Fibroblast of peridontal ligament (primary cell): ENCODE data around the gene BRD1.
"Not testable (repeated sequence)": the region's sequence is repeated elsewhere in the genome, so short reads cannot be mapped to it uniquely, and the experiment has no call there.

ENCODE experiments used
- DNase-seq: peaks from one replicate; pipeline ENCODE4 v3.0.0-alpha.2; 2010; ENCODE audit errors: extremely low read depth

Gene BRD1

DNA sequence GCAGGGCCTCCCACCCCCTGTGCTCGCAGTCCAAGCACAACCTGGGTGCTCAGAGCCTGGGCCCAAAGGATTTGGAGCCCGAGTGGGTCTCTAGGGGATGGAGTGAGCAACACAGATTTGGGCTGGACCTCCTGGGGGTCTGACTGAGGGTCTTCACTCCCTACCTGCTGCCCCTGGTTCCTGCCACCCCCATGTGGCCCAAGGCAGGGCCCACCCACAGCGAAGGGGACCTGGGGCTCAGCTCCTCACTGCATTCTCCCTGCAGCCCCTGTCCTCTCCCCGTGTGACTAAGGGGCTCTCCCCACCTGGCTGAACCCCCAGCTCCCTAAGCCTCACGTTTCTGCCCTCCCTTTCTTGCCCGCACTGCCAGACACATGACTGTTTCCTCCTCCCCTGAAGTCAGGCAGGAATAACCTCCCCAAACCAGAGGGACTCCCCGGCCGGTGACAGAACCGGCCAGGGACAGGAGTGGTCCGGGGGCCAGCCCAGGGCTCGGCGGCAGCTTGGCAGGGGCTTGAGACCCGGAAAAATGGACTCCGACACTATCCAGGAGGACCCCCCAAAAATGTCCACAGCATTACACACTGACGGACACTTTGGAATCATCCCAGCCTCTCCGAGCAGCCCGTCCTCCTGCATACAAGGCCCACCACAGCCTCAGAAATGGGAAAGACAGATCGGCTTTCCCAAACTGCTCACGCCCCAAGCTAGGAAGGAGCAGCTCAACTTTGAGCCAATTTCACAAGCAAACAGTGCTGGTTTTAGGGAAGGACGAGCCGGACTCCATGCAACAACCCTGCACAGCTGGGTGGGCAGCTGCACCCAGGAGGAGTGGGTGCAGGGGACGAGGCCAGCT lies 57.8 kb downstream of the BRD1 start:
- DNase-seq = no peak

DNA sequence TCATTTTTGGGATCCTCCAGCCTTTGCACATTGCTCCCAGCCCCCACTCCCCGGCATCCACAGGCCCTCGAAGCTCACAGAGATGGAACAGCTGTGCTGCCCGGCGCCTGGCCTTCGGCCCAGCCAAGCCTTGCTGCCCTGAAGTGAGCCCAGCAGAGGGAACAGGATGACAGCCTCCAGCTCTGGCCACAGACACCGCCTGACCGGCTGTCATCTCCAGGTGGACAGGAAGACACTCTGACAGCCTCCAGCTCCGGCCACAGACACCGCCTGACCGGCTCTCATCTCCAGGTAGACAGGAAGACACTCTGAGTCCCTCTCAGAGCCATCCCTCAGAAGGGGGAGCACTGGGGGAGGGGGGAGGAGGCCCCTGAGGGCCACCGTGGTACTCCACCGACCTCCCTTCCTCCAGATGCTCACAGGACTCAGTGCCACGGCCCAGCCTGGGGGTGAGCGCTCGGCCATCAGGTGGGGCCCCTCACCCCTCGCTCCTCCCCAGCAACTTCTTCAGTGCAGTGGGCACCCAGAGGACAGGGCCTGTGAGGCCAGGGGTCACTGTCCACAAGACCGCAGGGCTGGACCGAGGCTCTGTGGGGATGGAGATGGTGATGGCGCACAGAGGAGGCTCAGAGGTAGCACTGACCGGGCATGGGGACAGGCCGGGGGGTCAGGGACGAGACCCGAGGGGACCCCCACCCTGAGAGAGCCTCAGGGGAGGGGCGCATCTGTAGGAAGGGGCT lies 58.6 kb downstream of the BRD1 start:
- DNase-seq = no peak

DNA sequence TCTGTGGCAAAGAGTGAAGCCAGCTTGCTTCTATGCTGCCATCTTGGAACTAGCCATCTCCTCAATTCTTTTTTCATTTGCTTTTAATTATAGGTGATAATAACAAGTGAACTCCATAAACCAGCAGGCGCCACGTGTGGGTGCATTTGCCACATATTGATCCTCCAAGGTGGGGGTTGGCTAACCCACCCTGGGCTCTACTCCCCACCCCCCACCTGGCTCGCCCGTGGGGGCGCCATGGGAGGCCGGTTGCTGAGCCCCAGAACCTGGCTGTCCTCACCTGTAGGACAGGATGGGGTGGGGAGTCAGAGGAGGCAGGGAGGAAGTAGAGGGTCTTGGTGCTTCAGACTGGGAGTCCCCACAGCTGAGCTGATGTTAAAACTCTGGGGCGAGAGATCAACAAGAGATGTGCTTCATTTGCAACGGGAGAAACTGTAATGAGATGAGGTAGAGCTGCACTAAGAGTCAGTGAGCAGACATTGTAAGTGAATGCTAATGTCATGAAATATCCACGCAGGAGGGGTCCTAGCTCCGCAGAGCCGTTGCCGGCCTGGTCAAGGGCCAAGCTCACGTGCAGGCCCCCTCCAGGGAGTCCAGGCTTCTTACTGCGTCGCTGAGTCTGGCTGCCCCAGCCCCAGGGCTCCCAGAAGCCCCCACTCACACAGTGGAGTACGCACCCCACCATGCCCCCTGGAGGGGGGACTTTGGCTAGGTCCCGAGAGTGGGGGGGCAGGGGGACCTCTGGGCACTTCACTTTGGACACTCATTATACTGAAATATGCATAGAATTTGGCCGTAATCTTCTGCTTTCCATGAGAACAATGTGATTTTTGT lies 59.4 kb downstream of the BRD1 start:
- DNase-seq = no peak

DNA sequence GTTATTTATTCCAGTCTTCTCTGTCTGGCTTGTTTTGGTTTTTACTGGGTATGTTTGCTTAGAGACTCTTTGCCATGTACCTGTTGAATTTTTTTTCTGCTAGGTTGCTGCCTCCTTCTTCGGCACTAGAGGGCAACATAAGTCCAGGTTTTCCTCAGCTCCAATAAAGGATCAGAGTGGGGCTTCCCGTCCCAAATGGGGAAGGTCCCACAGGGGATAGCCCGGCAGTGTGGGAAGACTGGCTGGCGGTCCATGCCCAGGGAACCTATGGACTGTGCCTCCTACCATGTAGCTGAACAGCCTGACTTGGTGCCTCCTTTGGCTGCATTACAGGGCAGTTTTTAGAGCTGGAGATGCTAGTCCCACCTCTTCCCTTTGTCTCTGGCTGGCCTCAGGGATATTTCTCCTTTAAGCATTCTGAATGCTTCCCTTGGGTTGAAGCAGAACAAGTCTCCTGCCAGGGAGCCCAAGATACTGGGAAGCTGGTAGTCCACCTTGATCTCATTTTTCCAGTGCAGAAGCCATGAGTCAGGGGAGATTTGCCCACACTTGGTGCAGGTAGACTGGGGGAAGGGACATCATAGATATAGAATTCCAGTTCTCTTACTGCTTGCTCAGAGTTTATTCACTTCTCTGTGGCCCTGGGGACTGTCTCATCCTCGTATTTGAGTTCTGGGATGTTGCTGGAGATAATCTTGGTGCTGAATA lies 60.2 kb downstream of the BRD1 start:
- peak; percentile 56 for DNase-seq

DNA sequence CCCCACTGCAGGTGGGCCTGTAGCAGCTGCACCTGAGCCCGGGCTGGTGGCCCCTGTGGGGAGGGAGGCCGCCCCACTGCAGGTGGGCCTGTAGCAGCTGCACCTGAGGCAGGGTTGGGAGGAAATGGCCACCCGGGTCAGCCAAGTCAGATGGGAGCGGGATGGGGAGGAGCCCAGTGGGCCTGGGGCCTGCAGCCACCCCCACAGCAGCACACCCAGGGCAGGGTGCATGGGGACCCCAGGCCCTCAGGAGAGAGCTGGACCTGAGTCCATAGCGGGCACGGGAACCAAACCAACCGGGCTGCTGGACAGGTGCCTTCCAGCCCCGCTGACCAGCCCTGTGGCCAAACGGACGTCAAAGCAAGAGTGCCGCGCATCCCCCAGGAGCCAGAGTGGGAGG lies 61.7 kb downstream of the BRD1 start:
- no peak for DNase-seq

DNA sequence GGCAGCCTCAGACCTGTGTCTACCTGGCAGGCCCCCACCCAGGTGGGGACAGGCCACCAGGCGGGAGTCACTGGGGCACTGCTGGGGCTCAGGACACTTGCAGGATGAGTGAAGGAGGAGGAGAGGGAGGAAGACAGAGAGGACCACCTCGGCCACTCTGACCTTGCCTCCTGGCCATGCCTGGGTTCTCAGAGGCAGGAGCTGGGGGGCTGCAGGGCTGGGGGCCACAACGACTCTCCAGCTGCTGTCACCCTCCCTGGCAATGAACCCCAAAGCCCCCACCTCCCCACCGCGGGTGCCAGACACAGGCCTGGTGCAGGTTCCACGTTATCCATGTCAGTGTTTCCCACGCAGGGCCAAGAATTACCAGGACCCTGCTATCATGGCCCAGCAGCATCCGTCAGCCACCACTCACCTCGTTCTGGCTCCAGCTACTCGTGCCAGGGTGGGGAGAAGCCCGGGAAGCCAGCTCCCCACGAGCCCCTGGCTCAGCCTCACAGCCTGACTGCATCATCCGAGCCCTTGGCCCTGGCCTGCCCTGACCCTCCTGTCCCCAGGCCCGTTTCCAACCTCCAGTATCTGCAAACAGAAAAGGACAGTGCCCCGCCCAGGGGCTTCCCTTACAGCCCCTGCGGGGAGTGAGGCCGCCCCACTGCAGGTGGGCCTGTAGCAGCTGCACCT lies 62.4 kb downstream of the BRD1 start:
- DNase-seq = no peak

DNA sequence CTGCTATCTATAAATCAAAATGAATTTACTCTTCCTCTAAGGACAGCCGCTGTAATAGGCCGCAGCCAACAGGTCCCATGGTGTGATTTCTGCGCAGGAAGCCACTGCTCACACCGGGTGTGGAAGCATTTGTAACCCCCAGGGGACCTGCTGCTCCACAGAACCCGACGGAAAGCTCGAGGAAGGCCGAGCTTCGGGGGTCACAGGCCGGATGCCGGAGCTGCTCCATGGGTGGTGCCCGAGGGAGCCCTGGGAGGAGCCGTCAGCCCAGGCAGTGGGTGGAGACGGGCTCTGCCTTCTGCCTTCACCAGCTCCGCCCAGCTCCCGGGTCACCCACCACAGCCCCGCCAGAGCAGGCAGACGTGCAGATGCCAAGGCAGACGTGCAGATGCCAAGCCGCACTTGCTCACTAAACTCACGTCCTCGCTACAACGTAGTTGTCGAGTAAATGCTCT lies 63.5 kb downstream of the BRD1 start:
- no peak for DNase-seq

DNA sequence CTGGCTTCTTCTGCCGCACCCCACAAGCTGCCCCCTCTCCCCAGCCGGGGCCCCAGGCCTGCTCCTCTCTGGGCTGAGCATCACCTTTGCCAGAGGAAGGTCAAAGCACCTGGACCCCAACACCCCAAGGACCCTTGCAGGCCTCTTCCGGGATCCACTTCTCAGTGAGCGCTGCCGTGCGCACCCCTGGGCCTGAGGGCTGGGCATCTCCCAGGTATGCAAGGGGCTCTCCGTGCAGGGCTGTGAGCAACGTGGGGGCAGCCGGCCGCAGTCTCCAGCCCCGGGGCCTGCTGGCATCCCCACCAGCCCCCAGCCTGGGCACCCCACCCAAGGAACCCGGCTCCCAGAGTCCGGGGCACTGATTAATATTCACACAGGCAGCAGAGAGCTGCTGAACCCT lies 64.0 kb downstream of the BRD1 start:
- DNase-seq = no peak

DNA sequence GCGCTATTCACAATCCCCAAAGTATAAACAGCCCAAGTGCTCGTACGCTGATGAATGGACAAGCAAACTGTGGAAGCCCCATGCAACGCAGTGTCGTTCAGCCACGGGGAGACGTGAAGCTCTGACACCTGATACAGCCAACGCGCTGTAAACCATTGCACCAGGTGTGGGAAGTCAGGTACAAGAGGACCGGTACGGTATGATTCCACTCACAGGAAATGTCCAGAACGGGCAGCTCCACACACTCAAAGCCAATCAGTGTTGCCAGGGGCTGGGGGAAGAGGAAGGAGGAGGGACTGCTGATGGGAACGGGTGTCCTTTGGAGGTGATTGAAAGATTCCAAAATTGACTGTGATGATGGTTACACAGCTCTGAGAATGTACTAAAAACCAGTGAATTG lies 64.5 kb downstream of the BRD1 start:
- no peak for DNase-seq

DNA sequence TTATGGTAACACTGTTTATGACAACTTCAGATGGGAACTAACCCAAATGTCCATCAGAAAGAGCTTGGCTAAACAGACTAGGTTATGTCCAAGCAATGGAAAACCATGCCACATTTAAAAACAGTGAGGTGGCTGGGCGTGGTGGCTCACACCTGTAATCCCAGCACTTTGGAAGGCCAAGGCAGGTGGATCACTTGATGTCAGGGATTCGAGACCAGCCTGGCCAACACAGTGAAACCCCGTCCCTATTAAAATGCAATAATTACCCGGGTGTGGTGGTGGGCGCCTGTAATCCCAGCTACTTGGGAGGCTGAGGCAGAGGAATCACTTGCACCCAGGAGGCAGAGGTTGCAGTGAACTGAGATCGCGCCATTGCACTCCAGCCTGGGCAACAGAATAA lies 65.1 kb downstream of the BRD1 start:
- not testable (repeated sequence) for DNase-seq

DNA sequence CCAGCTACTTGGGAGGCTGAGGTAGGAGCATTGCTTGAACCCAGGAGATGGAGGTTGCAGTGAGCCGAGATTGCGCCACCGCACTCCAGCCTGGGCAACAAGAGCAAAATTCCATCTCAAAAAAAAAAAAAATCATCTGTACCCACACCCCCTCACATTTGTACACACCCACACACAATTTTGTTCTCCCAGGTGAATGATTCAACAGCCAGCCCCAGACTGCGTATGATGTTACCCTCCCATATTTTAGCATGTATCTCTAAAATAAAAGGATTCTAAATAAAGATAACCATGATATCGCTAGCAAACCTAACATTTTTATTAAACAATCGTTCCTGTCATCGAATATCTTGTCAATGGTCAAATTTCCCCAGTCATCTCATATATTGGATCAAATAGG lies 65.8 kb downstream of the BRD1 start:
- no peak for DNase-seq

DNA sequence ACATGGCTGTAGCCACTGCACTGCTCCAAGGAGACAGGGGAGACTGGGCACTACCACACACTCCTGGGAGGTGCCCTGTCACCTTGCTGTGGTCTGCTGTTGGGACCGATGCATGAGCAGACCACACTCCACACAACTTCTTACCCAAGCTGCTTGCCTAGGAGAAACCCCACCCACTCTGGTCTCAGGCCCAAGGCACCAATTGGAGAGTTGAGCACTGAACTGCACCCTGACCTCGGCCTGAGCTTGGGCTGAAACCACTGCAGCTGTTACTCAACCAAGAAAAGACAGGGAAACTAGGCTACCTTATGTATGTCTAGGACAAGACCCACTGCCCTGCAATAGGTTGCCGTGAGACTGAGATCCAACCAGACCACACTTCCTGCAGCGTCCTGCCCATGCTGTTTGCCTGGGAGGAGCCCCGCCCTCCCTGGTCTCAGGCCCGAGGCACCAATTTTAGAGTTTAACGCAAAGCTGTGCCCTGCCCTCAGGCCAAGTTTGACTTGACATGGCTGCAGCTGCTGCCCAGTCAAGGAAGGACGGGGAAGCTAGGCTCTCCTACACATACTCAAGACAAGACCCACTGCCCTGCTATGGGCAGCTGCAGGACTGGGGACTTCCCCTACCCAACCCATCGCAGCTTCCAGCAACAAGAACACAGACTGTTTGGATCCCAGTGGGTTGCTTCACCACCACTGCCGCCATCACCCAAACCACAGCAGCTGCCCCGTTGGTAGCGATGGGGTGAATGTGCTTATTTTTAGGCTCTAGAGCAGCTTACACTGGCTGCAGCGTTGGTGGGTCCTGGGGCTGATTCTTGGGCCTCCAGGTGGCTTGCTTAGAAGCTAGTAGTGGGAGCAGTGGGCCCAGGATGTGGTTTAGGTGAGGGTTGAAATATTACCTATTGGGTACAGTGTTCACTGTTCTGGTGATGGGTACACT lies 66.8 kb downstream of the BRD1 start:
- DNase-seq = no peak

DNA sequence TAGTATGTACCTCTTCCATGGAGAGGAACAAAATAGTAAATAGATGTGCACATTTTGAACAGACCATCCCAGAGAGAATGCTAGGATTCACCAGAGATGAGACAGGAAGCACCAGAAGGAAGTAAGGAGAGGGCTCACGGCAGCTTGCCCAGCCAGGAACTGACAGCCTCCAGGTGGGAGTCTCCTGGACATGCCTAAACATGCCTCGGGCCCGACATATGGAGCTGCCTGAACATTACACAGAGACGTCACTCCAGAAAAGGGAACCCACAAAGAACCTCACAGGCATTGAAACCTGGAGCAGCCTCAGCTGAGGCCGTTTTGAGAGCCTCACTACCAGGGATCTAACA lies 67.4 kb downstream of the BRD1 start:
- DNase-seq = no peak

DNA sequence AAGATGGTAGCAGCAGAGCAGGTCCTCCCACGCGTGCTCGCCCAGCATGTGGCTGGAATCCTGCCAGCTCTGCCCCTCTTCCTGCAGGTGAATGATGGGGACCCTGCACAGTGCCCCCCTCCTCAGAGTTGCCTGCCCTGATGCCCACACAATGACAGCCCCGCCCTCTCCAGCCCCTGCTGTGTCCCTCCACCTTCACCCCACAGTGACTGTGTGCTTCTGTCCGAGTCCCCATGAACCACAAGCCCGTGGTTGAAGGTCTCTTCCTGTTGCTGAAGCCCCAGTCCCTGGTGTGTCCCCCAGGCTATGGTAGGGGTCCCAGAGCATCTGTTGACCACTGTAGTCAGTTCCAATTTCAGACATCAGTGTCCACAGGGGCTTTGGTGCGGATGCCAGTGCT lies 71.0 kb downstream of the BRD1 start:
- DNase-seq = no peak

DNA sequence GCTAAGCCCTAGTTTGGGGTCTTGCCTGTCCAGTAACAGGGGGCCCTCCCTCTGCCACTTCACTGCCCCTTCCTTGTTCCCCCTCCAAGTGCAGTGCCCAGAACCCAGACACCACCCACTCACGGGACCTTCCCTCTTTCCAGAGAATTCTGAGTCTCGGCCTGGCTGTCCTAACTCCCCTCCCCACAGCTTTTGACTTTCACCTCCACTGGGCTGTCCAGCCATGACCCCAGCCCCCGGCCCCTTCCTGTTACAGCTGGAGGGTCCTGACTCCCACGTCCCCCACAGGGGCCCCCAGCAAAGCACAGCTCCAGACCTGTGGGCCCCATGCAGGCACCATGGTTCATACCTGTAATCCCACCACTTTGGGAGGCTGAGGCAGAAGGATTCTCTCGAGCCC lies 71.5 kb downstream of the BRD1 start:
- no peak for DNase-seq

DNA sequence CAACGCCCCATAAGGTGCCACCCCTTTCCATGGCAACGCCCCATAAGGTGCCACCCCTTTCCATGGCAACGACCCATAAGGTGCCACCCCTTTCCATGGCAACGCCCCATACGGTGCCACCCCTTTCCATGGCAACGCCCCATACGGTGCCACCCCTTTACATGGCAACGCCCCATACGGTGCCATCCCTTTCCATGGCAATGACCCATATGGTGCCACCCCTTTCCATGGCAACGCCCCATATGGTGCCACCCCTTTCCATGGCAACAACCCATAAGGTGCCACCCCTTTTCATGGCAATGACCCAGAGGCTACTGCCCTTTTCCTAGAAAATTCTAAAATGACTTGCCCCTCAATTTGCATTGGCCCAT lies 72.1 kb downstream of the BRD1 start:
- DNase-seq = no peak

DNA sequence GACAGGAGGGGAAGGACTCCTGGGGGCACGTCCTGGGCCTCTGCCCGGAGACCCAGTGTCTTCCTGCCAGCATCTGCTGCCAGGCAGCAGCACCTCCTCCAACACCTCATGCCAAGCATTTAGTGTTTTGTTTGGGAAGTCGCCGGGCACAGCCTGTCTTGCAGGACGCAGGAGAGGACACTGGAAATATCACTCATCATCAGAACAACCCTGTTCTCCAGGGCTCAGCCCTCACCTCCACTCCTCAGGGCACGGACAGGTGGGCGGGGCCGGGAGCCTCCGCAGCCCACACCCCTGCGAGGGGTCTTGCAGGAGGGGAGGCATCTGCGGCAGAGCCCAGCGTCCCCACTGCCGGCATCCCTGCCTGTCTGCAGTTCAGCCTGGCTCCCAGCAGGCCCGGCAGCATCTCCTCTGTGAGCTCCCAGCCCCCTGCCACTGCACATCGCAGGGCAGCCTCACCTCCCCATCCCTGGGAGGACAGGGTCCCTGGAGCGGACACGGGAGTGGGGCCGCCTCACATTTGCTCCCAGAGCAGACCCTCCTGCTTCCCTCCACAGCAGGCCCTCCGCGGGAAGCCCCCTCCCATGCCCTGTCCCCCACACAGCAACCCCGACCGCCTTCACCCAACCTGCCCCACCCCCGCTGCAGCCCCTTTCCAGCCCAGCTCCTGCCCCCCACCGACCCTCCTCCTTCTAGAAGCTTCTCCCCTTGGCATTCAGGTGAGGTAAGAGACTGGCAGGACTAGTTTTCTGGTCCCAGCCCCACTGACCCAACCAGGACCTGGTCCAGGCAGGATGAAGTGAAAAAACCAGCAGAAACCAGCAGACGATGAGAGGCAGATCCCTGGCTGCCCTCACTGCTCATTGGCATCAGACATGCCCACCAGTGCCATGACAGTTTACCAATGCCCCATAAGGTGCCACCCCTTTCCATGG lies 72.7 kb downstream of the BRD1 start:
- no peak for DNase-seq

DNA sequence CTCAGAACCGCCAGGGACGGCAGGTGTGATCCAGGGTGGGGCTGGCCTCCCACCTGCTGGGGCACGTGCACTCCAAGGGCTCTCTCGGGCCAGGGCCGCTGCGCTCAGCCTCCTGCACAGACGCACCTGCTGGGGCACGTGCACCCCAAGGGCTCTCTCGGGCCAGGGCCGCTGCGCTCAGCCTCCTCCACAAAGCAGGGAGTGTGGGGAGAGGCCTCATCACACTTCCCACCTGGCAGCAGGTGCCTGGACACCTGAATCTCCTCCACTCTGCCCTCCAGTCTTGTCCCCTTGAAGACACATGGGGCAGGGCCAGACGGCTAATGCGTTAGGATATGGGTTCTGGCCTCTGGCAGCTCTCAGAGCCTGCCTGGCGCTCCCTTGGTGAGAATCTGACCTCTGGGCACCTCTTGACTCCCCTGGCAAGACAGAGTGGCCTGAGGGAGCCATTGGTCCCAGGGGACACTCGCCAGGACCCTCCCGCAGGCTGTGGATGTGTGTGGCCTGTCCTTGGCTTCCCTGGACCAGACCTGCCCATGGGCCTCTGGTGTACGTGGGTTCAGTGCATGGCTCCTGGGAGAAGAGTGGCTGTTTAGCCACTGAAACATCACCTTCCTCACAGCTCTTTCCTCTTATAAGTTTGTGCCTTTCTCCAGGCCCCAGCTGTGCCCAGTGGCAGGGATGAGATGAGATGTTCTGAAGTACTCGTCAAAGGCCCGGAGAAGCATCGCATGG lies 73.5 kb downstream of the BRD1 start:
- no peak for DNase-seq
